ENCODE results near the gene MRLN.
A peak's percentile ranks its signal among the peaks of the same experiment; 100 is the strongest.

The MRLN gene

GRCh38 chr10:59709395-59710125 lies 43.7 kb downstream of the MRLN start, which contains the start of gene SLC16A9:
Gene SLC16A9 (minus strand): TSS chr10:59709850. CDS start chr10:59684291, 25,559 bp downstream.
- Histone ChIP-seq H3K27ac (ENCODE audit: low read depth in 2 of 2, low read length in 2 of 2) (peak within 1 kb of the TSS; percentile 67 to 69), H3K27me3 (ENCODE audit: control insufficient read depth in 2 of 2, insufficient read depth in 2 of 2, low read length in 2 of 2) (no peaks in the 10 kb centered on the region), H3K4me1 (ENCODE audit: control insufficient read depth in 2 of 2, insufficient read depth in 2 of 2, low read length in 2 of 2) (peaks cover 3 to 20% of the 10 kb centered on the region in 2 donors), H3K36me3 (ENCODE audit: control insufficient read depth in 2 of 2, insufficient read depth in 2 of 2, low read length in 2 of 2) (no peaks in the 10 kb centered on the region), H3K4me3 (ENCODE audit: low read length in 2 of 2) (peak within 1 kb of the TSS; percentile 74 to 75), H3K9me3 (ENCODE audit: control insufficient read depth in 2 of 2, low read length in 2 of 2) (no peaks in the 10 kb centered on the region), H3K9ac (ENCODE audit: low read depth in 1 of 2, low read length in 2 of 2) (peak within 1 kb of the TSS; percentile 56 to 85)

DNA sequence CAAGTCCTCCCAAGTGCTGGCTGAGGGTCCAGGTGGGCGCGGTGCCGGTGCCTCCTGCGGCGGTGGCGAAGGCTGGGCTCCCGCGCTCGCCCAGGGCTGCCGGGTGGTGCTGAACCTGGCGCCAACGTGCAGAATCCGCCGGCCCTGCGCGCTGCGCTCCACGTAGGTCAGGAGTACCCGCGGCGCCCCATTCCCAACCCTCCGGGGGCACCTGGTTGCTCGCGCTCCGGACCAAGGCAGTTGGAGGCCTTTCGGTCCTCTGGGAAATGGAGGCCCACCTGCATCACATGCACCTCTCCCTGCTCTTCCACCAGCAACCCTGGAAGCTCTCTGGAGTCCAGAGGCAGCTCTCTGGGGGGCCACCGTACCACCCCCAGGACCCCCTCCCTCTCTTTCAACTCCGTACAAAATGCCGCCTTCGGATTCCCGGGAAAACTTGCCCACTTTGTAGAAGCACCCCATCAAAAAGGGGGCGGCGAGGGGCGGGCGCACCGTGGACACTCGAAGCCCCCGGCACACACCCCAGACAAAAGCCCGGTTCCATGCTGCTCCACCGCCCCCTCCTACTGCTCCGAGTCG lies 44.4 kb downstream of the MRLN start:
- no peaks in the 10 kb centered on the region for H3K27me3 ChIP-seq (ENCODE audit: control insufficient read depth in 2 of 2, insufficient read depth in 2 of 2, low read length in 2 of 2)
- no peaks in the 10 kb centered on the region for H3K9me3 ChIP-seq (ENCODE audit: control insufficient read depth in 2 of 2, low read length in 2 of 2)
- peak overlapping the region; percentile 56 to 85 for H3K9ac ChIP-seq (ENCODE audit: low read depth in 1 of 2, low read length in 2 of 2)
- no peaks in the 10 kb centered on the region for H3K36me3 ChIP-seq (ENCODE audit: control insufficient read depth in 2 of 2, insufficient read depth in 2 of 2, low read length in 2 of 2)
- peak overlapping the region; percentile 67 to 69 for H3K27ac ChIP-seq (ENCODE audit: low read depth in 2 of 2, low read length in 2 of 2)
- peaks cover 0 to 15% of the 10 kb centered on the region in 2 donors for H3K4me1 ChIP-seq (ENCODE audit: control insufficient read depth in 2 of 2, insufficient read depth in 2 of 2, low read length in 2 of 2)
- peak overlapping the region; percentile 74 to 75 for H3K4me3 ChIP-seq (ENCODE audit: low read length in 2 of 2)

- H3K4me3 ChIP-seq (ENCODE audit: low read length in 2 of 2), result peak overlapping the region; percentile 27 to 40
- H3K9me3 ChIP-seq (ENCODE audit: control insufficient read depth in 2 of 2, low read length in 2 of 2), result no peaks in the 10 kb centered on the region
- no peak overlapping the region for H3K27ac ChIP-seq (ENCODE audit: low read depth in 2 of 2, low read length in 2 of 2)
- no peaks in the 10 kb centered on the region for H3K36me3 ChIP-seq (ENCODE audit: control insufficient read depth in 2 of 2, insufficient read depth in 2 of 2, low read length in 2 of 2)
- H3K4me1 ChIP-seq (ENCODE audit: control insufficient read depth in 2 of 2, insufficient read depth in 2 of 2, low read length in 2 of 2), result peaks cover 0 to 14% of the 10 kb centered on the region in 2 donors
- H3K27me3 ChIP-seq (ENCODE audit: control insufficient read depth in 2 of 2, insufficient read depth in 2 of 2, low read length in 2 of 2), result no peaks in the 10 kb centered on the region
- no peak overlapping the region for H3K9ac ChIP-seq (ENCODE audit: low read depth in 1 of 2, low read length in 2 of 2)
These were observed 46.1 kb downstream of the MRLN start for GRCh38 chr10:59706851-59707797.

GRCh38 chr10:59705931-59706330 lies 47.3 kb downstream of the MRLN start:
- no peak overlapping the region for H3K4me3 ChIP-seq (ENCODE audit: low read length in 2 of 2)
- no peak overlapping the region for H3K27ac ChIP-seq (ENCODE audit: low read depth in 2 of 2, low read length in 2 of 2)
- H3K27me3 ChIP-seq (ENCODE audit: control insufficient read depth in 2 of 2, insufficient read depth in 2 of 2, low read length in 2 of 2), result peaks cover 0 to 2% of the 10 kb centered on the region in 2 donors

DNA sequence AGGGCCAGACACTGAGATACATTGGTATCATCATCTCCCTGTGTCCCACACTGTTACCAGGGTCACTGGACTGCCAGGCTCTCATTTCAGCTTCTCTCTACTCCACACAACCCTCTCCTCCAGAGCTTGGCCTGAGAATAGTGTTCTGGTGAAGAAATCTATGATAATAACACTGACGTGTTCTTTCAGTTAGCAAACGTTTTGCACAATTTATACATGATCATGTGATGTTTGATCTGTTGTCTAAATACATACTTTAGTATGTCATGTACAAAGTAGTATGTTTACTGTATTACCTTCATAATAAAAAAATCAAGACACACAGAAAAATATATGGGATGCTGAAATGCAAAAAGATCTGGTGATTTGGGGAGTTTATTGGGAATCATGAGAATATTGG lies 48.6 kb downstream of the MRLN start:
- H3K4me1 ChIP-seq (ENCODE audit: control insufficient read depth in 2 of 2, insufficient read depth in 2 of 2, low read length in 2 of 2), result peaks cover 0 to 11% of the 10 kb centered on the region in 2 donors
- no peaks in the 10 kb centered on the region for H3K9me3 ChIP-seq (ENCODE audit: control insufficient read depth in 2 of 2, low read length in 2 of 2)
- H3K27me3 ChIP-seq (ENCODE audit: control insufficient read depth in 2 of 2, insufficient read depth in 2 of 2, low read length in 2 of 2), result peaks cover 0 to 2% of the 10 kb centered on the region in 2 donors
- no peak overlapping the region for H3K9ac ChIP-seq (ENCODE audit: low read depth in 1 of 2, low read length in 2 of 2)
- H3K27ac ChIP-seq (ENCODE audit: low read depth in 2 of 2, low read length in 2 of 2), result no peak overlapping the region
- no peak overlapping the region for H3K4me3 ChIP-seq (ENCODE audit: low read length in 2 of 2)
- H3K36me3 ChIP-seq (ENCODE audit: control insufficient read depth in 2 of 2, insufficient read depth in 2 of 2, low read length in 2 of 2), result peaks cover 0 to 3% of the 10 kb centered on the region in 2 donors

More at GRCh38 chr10:59705931-59706330, 47.3 kb downstream of the MRLN start:
- peaks cover 0 to 14% of the 10 kb centered on the region in 2 donors for H3K4me1 ChIP-seq (ENCODE audit: control insufficient read depth in 2 of 2, insufficient read depth in 2 of 2, low read length in 2 of 2)
- H3K9me3 ChIP-seq (ENCODE audit: control insufficient read depth in 2 of 2, low read length in 2 of 2), result no peaks in the 10 kb centered on the region
- H3K36me3 ChIP-seq (ENCODE audit: control insufficient read depth in 2 of 2, insufficient read depth in 2 of 2, low read length in 2 of 2), result peaks cover 0 to 3% of the 10 kb centered on the region in 2 donors
- H3K9ac ChIP-seq (ENCODE audit: low read depth in 1 of 2, low read length in 2 of 2), result peak overlapping the region in 1 of 2 donors; percentile 3

DNA sequence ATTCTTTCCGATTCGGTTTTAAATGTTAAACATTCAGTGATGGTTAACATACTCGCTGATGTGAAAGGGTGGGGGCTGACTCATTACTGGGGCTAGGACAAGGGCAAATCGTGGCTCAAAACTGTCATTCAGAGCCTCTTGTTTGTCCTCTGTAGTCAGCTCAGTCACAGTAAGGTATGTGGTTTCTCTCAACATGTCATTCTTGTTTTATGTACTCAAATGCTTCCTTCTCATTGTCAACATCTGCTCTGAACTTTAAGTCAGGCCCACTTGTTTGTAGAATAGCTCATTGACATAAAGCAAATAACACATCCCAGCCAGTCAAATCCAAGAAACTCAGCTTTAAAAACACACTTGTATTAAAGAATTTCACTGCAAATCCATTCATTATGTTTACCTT lies 50.9 kb downstream of the MRLN start:
- peaks cover 0 to 5% of the 10 kb centered on the region in 2 donors for H3K4me1 ChIP-seq (ENCODE audit: control insufficient read depth in 2 of 2, insufficient read depth in 2 of 2, low read length in 2 of 2)
- peaks cover 0 to 3% of the 10 kb centered on the region in 2 donors for H3K36me3 ChIP-seq (ENCODE audit: control insufficient read depth in 2 of 2, insufficient read depth in 2 of 2, low read length in 2 of 2)
- H3K9me3 ChIP-seq (ENCODE audit: control insufficient read depth in 2 of 2, low read length in 2 of 2), result no peaks in the 10 kb centered on the region
- no peak overlapping the region for H3K27ac ChIP-seq (ENCODE audit: low read depth in 2 of 2, low read length in 2 of 2)
- no peak overlapping the region for H3K9ac ChIP-seq (ENCODE audit: low read depth in 1 of 2, low read length in 2 of 2)
- peaks cover 0 to 2% of the 10 kb centered on the region in 2 donors for H3K27me3 ChIP-seq (ENCODE audit: control insufficient read depth in 2 of 2, insufficient read depth in 2 of 2, low read length in 2 of 2)
- H3K4me3 ChIP-seq (ENCODE audit: low read length in 2 of 2), result no peak overlapping the region

- peaks cover 0 to 2% of the 10 kb centered on the region in 2 donors for H3K27me3 ChIP-seq (ENCODE audit: control insufficient read depth in 2 of 2, insufficient read depth in 2 of 2, low read length in 2 of 2)
- peaks cover 0 to 3% of the 10 kb centered on the region in 2 donors for H3K36me3 ChIP-seq (ENCODE audit: control insufficient read depth in 2 of 2, insufficient read depth in 2 of 2, low read length in 2 of 2)
- no peak overlapping the region for H3K9ac ChIP-seq (ENCODE audit: low read depth in 1 of 2, low read length in 2 of 2)
- H3K27ac ChIP-seq (ENCODE audit: low read depth in 2 of 2, low read length in 2 of 2), result no peak overlapping the region
- no peaks in the 10 kb centered on the region for H3K9me3 ChIP-seq (ENCODE audit: control insufficient read depth in 2 of 2, low read length in 2 of 2)
- no peak overlapping the region for H3K4me3 ChIP-seq (ENCODE audit: low read length in 2 of 2)
- H3K4me1 ChIP-seq (ENCODE audit: control insufficient read depth in 2 of 2, insufficient read depth in 2 of 2, low read length in 2 of 2), result peaks cover 0 to 2% of the 10 kb centered on the region in 2 donors
These were observed 52.5 kb downstream of the MRLN start for GRCh38 chr10:59700709-59701108.

GRCh38 chr10:59698326-59698725 lies 54.9 kb downstream of the MRLN start:
- H3K9me3 ChIP-seq (ENCODE audit: control insufficient read depth in 2 of 2, low read length in 2 of 2), result no peaks in the 10 kb centered on the region
- no peak overlapping the region for H3K9ac ChIP-seq (ENCODE audit: low read depth in 1 of 2, low read length in 2 of 2)
- H3K27ac ChIP-seq (ENCODE audit: low read depth in 2 of 2, low read length in 2 of 2), result no peak overlapping the region
- peaks cover 0 to 3% of the 10 kb centered on the region in 2 donors for H3K36me3 ChIP-seq (ENCODE audit: control insufficient read depth in 2 of 2, insufficient read depth in 2 of 2, low read length in 2 of 2)
- peaks cover 0 to 2% of the 10 kb centered on the region in 2 donors for H3K27me3 ChIP-seq (ENCODE audit: control insufficient read depth in 2 of 2, insufficient read depth in 2 of 2, low read length in 2 of 2)
- no peak overlapping the region for H3K4me3 ChIP-seq (ENCODE audit: low read length in 2 of 2)
- peaks cover 0 to 4% of the 10 kb centered on the region in 2 donors for H3K4me1 ChIP-seq (ENCODE audit: control insufficient read depth in 2 of 2, insufficient read depth in 2 of 2, low read length in 2 of 2)

DNA sequence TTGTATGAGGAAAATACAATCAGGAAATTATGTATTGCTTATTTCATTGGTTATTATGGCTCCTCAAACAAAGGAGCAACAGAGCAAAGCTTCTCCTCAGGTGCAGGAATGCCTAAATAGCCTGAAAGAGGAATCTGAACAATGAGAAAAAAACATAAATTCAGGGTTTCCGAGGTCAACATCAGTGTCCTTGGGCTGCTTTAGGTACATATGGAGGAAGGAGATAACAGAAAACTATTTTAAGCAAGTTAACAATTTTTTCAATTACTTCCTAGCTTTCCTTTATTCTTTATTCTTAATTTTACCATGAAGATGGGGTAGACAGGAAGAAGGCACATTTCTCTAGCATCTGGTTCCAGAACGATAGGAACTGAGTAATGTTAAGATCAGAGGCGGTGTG lies 57.6 kb downstream of the MRLN start:
- Histone ChIP-seq H3K4me3 (ENCODE audit: low read length in 2 of 2) (no peak overlapping the region), H3K27me3 (ENCODE audit: control insufficient read depth in 2 of 2, insufficient read depth in 2 of 2, low read length in 2 of 2) (no peaks in the 10 kb centered on the region), H3K27ac (ENCODE audit: low read depth in 2 of 2, low read length in 2 of 2) (no peak overlapping the region), H3K36me3 (ENCODE audit: control insufficient read depth in 2 of 2, insufficient read depth in 2 of 2, low read length in 2 of 2) (no peaks in the 10 kb centered on the region), H3K9ac (ENCODE audit: low read depth in 1 of 2, low read length in 2 of 2) (no peak overlapping the region), H3K9me3 (ENCODE audit: control insufficient read depth in 2 of 2, low read length in 2 of 2) (no peaks in the 10 kb centered on the region), H3K4me1 (ENCODE audit: control insufficient read depth in 2 of 2, insufficient read depth in 2 of 2, low read length in 2 of 2) (peaks cover 0 to 14% of the 10 kb centered on the region in 2 donors)
